ENCODE data around the gene APBB3.
A peak's percentile ranks its signal among the peaks of the same experiment; 100 is the strongest.

APBB3 gene

GRCh38 chr5:140574165-140574564, 9.8 kb upstream of the APBB3 start:
- no peak for DNase-seq

- no peak for DNase-seq
These were observed 9.3 kb upstream of the APBB3 start for GRCh38 chr5:140573683-140574082.

- no peak for DNase-seq
These were observed 6.7 kb upstream of the APBB3 start for GRCh38 chr5:140571105-140571504.

- no peak for DNase-seq
These were observed 6.1 kb upstream of the APBB3 start for GRCh38 chr5:140570488-140570887.

- DNase-seq = no peak
These were observed 5.7 kb upstream of the APBB3 start for GRCh38 chr5:140570058-140570457.

GRCh38 chr5:140569197-140569596, 4.8 kb upstream of the APBB3 start:
- no peak for DNase-seq

- DNase-seq = no peak
These were observed 4.2 kb upstream of the APBB3 start for GRCh38 chr5:140568443-140569063.

- DNase-seq = no peak
These were observed 3.5 kb upstream of the APBB3 start for GRCh38 chr5:140567871-140568270.

- no peak for DNase-seq
These were observed 2.9 kb upstream of the APBB3 start for GRCh38 chr5:140567136-140567818.

GRCh38 chr5:140566665-140567064, 2.3 kb upstream of the APBB3 start:
- DNase-seq = no peak

- no peak for DNase-seq
These were observed 1.3 kb upstream of the APBB3 start for GRCh38 chr5:140565780-140566095.

- no peak for DNase-seq
These were observed 804 bp upstream of the APBB3 start for GRCh38 chr5:140565024-140565779.

GRCh38 chr5:140563596-140563995, 802 bp downstream of the APBB3 start:
- no peak for DNase-seq

- DNase-seq = no peak
These were observed 2.5 kb downstream of the APBB3 start for GRCh38 chr5:140561753-140562523.

GRCh38 chr5:140560227-140560626, 4.2 kb downstream of the APBB3 start:
- DNase-seq = no peak

- no peak for DNase-seq
These were observed 5.9 kb downstream of the APBB3 start for GRCh38 chr5:140558542-140558941.

GRCh38 chr5:140557965-140558364, 6.4 kb downstream of the APBB3 start:
- DNase-seq = no peak

- DNase-seq = peak; percentile 88 to 93
These were observed 7.1 kb downstream of the APBB3 start, which contains the start of gene SRA1 for GRCh38 chr5:140557136-140557805. TSS of gene SRA1 (minus strand) at chr5:140557473. CDS start at chr5:140557452, 21 bp downstream.

- DNase-seq = no peak
These were observed 8.0 kb downstream of the APBB3 start for GRCh38 chr5:140556438-140556837.

- DNase-seq = no peak
These were observed 8.6 kb downstream of the APBB3 start for GRCh38 chr5:140555747-140556312.

GRCh38 chr5:140554454-140554853, 9.9 kb downstream of the APBB3 start:
- no peak for DNase-seq

GRCh38 chr5:140553657-140554056, 10.7 kb downstream of the APBB3 start:
- DNase-seq = no peak
